Activated CD8-positive, alpha-beta T cell treated with anti-CD3 and anti-CD28 coated beads, Interleukin-2, amount 10 ng/mL, durations not matched to agents 7 days and 5 days (primary cell): ENCODE data around the gene CLDN9. TPM values are rescaled to one million over a fixed set of nuclear protein-coding genes. Genes with fewer than 3 reads are reported as not detected.

Experiments used
- ATAC-seq: fragments of 150-1000 bp; cut with Tn5 transposase; one replicate; pipeline ENCODE4 v1.10.0; 2021; ENCODE audit warnings: moderate library complexity
- CTCF ChIA-PET: fragments of 350-600 bp; sonication (Branson Sonifier 250); formaldehyde crosslinking; loops from one replicate; lab custom pipeline; 2021; ENCODE audit warnings: antibody characterized with exemption; lab: Charles Lee
- POLR2A ChIA-PET: fragments of 350-600 bp; sonication (Branson Sonifier 250); formaldehyde crosslinking; loops from one replicate; lab custom pipeline; 2021; ENCODE audit warnings: antibody characterized with exemption; lab: Charles Lee
- DNase-seq: peaks from one replicate; pipeline ENCODE4 v3.0.0-alpha.2; 2020
- H3K27ac Mint-ChIP-seq: one replicate; pipeline ENCODE4 v1.8.0; 2021; ENCODE audit warnings: mild to moderate bottlenecking, mixed read lengths
- H3K27me3 Mint-ChIP-seq: one replicate; pipeline ENCODE4 v1.8.0; 2021; ENCODE audit warnings: low read depth, mixed read lengths
- H3K36me3 Mint-ChIP-seq: one replicate; pipeline ENCODE4 v1.8.0; 2021; ENCODE audit warnings: low read depth, mixed read lengths
- H3K4me1 Mint-ChIP-seq: one replicate; pipeline ENCODE4 v1.8.0; 2021; ENCODE audit warnings: low read depth, mixed read lengths
- H3K4me3 Mint-ChIP-seq: one replicate; pipeline ENCODE4 v1.8.0; 2021; ENCODE audit warnings: mild to moderate bottlenecking, mixed read lengths
- H3K9me3 Mint-ChIP-seq: one replicate; pipeline ENCODE4 v1.8.0; 2022; ENCODE audit warnings: mixed read lengths; ENCODE audit not compliant: insufficient read depth
- total RNA-seq, 2 experiments: library from RNA; stranded (reverse); gene quantifications; one replicate each; pipeline ENCODE4 v1.2.3, GENCODE V29; 2021

Gene CLDN9
- total RNA-seq, 2 experiments from 2014 or later: 0.16 TPM; not detected in 1

DNA sequence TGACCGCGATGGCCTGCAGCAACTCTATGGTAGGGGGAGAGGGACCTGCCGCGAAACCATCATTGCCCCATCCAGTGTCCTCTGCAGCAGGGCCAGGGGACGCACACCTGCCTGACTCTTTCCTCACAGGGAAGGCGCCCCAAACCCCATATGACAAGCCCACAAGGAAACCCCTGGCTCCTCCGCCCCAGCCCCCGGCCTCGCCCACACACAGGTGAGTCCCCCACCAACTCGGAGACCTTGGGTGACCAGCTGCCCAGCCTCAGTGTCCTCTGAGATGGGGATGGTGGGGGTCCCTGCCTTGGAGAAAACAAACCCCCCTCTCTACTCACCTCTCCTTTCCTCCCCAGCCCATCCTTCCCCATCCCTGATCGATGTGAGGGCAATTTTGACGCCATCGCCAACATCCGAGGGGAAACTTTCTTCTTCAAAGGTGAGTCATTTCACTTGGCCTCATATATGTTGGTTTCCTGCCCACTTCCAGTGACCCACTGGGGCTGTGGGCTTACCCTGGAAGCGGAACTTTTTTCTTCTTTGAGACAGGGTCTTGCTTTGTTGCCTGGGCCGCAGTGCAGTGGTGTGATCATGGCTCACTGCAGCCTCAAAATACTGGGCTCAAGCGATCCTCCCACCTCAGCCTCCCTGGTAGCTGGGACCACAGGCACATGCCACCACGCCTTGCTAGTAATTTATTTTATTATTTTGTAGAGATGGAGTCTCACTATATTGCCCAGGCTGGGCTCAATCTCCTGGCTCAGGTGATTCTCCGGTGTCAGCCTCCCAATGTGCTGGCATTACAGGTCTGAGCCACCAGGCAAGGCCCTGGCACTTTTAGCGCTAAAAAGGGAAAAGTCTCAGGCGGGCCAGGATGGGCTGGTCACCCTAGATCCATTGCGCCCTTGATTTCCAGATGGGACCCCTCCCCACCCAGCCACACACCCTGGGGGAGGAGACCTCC is 44.7 kb downstream of the CLDN9 start:
- ATAC-seq (no peak), DNase-seq (no peak)
- Mint-ChIP-seq H3K27me3 (no peaks in the 10 kb centered on the region), H3K4me1 (peaks cover 70% of the 10 kb centered on the region), H3K36me3 (peaks cover 62% of the 10 kb centered on the region), H3K4me3 (peak overlapping the region; percentile 94), H3K9me3 (no peaks in the 10 kb centered on the region), H3K27ac (peak overlapping the region; percentile 95)
- ChIA-PET CTCF (interaction anchor here (0.9 to 3.7 kb wide), 29 partner anchors 8 to 400 kb away, joined by 3 to 230 read pairs (median 9); partner anchors contain the start of genes HCFC1R1, IL32, MMP25 and THOC6), POLR2A (interaction anchor here (0.9 to 4.3 kb wide), 8 partner anchors 8 to 68 kb away, joined by 3 to 19 read pairs (median 6); partner anchors contain the start of gene IL32)

DNA sequence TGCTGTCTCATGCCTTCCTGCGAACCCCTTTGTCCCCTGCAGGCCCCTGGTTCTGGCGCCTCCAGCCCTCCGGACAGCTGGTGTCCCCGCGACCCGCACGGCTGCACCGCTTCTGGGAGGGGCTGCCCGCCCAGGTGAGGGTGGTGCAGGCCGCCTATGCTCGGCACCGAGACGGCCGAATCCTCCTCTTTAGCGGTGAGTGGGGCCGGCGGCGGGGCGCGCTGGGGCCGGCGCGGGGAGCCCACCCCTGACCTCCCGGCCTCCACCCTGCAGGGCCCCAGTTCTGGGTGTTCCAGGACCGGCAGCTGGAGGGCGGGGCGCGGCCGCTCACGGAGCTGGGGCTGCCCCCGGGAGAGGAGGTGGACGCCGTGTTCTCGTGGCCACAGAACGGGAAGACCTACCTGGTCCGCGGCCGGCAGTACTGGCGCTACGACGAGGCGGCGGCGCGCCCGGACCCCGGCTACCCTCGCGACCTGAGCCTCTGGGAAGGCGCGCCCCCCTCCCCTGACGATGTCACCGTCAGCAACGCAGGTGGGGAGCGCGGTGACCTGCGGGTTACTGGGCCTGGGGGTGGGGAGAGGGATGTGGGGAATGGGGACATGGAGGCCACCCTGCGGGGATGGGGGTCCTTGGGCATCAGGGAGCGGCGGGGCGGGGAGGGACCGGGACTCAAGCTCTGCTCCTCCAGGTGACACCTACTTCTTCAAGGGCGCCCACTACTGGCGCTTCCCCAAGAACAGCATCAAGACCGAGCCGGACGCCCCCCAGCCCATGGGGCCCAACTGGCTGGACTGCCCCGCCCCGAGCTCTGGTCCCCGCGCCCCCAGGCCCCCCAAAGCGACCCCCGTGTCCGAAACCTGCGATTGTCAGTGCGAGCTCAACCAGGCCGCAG is 45.7 kb downstream of the CLDN9 start:
- Mint-ChIP-seq H3K9me3 (no peaks in the 10 kb centered on the region), H3K36me3 (peaks cover 61% of the 10 kb centered on the region), H3K27me3 (no peaks in the 10 kb centered on the region), H3K4me1 (peaks cover 71% of the 10 kb centered on the region), H3K27ac (peak overlapping the region; percentile 95), H3K4me3 (peak overlapping the region; percentile 94)
- CTCF ChIA-PET: interaction anchor here (0.6 to 3.7 kb wide), 37 partner anchors 10 to 399 kb away, joined by 3 to 230 read pairs (median 6); partner anchors contain the start of genes HCFC1R1, MMP25, THOC6 and TNFRSF12A
- DNase-seq: peak; percentile 81
- POLR2A ChIA-PET: interaction anchor here (0.7 to 4.3 kb wide), 15 partner anchors 9 to 108 kb away, joined by 3 to 27 read pairs (median 6); partner anchors contain the start of genes ZNF213 and ZSCAN10
- peak; percentile 56 for ATAC-seq

DNA sequence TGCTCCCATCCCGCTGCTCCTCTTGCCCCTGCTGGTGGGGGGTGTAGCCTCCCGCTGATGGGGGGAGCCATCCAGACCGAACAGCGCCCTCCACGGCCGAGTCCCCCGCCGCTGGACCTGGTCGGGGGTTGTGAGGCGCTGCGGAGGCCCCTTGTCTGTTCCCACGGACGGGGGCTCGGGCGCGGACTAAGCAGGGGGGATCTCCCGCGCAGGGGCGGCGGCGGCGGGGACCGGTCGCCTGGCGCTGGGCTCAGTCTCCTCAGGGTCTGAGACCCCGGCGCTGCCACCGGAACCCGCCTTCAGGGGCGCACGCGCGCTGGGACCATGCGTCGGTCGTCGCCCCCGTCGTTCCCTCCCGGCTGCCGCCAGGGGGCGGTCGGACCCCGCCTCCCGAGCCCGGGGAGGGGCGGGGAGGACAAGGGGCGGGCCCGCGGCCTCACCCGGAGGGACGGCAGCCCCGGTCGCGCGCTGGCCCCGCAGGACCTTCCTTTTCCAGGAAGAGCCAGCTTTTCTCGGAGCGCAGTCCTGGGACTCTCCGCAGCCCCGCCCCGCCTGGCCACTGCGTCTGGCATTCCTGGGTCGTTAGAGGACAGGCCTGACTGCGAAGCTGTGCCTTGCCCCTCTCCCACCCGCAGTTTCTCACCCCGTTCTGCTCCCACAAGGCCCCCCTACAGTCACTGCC is 46.5 kb downstream of the CLDN9 start:
- ChIA-PET POLR2A (interaction anchor here (0.8 to 4.3 kb wide), 18 partner anchors 8 to 107 kb away, joined by 3 to 27 read pairs (median 4); partner anchors contain the start of genes ZNF213 and ZSCAN10), CTCF (interaction anchor here (0.7 to 3.7 kb wide), 41 partner anchors 10 to 398 kb away, joined by 3 to 230 read pairs (median 6); partner anchors contain the start of genes HCFC1R1, MMP25, THOC6 and TNFRSF12A)
- ATAC-seq: peak; percentile 83
- peaks cover 56% of the 10 kb centered on the region for H3K36me3 Mint-ChIP-seq
- H3K4me1 Mint-ChIP-seq: peaks cover 71% of the 10 kb centered on the region
- no peaks in the 10 kb centered on the region for H3K27me3 Mint-ChIP-seq
- H3K27ac Mint-ChIP-seq: peak overlapping the region; percentile 94
- DNase-seq: peak; percentile 90
- H3K4me3 Mint-ChIP-seq: peak overlapping the region; percentile 94
- H3K9me3 Mint-ChIP-seq: no peaks in the 10 kb centered on the region

DNA sequence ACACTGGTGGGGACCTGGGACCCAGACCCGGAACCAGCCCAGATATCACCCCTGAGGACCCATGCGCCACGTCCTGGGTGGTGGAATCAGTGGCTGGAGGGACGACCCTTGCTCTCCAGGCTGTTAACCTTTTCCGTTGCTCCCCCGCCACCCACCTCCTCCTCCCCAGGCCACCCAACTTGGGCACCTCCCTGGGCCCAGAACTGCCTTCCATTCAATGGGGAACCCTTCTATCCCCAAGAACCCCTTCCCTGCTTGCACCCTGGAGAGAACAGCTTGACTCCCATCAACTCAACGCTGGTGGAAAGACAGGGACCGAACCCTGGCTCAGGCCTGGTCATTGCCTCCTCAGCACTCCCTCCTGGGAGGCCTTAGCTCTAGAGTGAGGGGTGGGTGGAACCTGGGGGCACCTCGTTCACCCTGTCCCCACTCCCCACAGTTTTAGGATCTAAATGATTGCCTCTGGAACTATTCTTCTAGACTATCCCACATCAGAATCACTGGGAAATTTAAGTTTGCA is 47.1 kb downstream of the CLDN9 start:
- CTCF ChIA-PET: interaction anchor here (0.7 to 3.7 kb wide), 19 partner anchors 10 to 108 kb away, joined by 3 to 230 read pairs (median 14); partner anchors contain the start of genes MMP25 and ZNF213
- ATAC-seq: no peak

DNA sequence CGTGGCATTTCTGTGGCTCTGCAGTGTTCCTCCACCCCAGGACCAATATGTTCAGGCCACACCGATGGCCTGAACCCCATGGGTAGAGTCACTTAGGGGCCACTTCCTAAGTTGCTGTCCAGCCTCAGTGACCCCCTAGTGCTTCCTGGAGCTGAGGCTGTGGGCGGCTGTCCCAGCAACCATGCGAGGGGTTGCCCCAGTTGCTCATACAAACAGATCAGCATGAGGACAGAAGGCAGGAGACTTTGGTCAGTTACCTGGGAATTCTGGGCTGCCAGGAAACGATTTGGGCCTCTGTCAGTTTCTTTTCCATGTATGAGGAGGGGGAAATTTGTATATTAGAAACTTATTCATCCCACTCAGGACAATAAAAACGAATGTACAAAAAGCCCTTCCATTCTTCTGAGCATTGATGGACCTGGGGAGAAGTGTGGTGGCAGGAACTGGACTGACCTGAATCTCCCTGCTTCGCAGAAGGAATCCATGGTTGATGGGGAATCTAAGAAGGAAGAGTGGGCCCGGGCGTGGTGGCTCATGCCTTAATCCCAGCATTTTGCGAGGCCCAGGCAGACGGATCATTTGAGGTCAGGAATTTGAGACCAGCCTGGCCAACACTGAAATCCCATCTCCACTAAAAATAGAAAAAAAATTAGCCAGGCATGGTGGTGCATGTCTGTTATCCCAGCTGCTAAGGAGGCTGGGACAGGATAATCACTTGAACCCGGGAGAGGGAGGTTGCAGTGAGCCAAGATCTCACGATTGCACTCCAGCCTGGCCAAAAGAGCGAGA is 47.8 kb downstream of the CLDN9 start:
- Mint-ChIP-seq H3K36me3 (peaks cover 47% of the 10 kb centered on the region), H3K4me3 (peak overlapping the region; percentile 77), H3K4me1 (peaks cover 72% of the 10 kb centered on the region), H3K9me3 (no peaks in the 10 kb centered on the region), H3K27ac (peak overlapping the region; percentile 91), H3K27me3 (no peaks in the 10 kb centered on the region)
- ChIA-PET CTCF (interaction anchor here (0.9 to 7.4 kb wide), 13 partner anchors 9 to 107 kb away, joined by 3 to 230 read pairs (median 29); partner anchors contain the start of genes MMP25 and ZNF213), POLR2A (interaction anchor here (1.0 to 2.5 kb wide), 7 partner anchors 9 to 98 kb away, joined by 3 to 27 read pairs (median 4); no protein-coding TSS in a partner anchor)
- ATAC-seq (no peak), DNase-seq (no peak)

More for the DNA sequence above, 47.1 kb downstream of the CLDN9 start:
- peaks cover 51% of the 10 kb centered on the region for H3K36me3 Mint-ChIP-seq
- no peaks in the 10 kb centered on the region for H3K27me3 Mint-ChIP-seq
- H3K9me3 Mint-ChIP-seq: no peaks in the 10 kb centered on the region
- H3K4me1 Mint-ChIP-seq: peaks cover 72% of the 10 kb centered on the region
- peak overlapping the region; percentile 77 for H3K4me3 Mint-ChIP-seq
- peak overlapping the region; percentile 91 for H3K27ac Mint-ChIP-seq
- DNase-seq: no peak
- POLR2A ChIA-PET: interaction anchor here (0.8 to 4.3 kb wide), 14 partner anchors 9 to 106 kb away, joined by 3 to 27 read pairs (median 4); partner anchors contain the start of gene ZSCAN10

DNA sequence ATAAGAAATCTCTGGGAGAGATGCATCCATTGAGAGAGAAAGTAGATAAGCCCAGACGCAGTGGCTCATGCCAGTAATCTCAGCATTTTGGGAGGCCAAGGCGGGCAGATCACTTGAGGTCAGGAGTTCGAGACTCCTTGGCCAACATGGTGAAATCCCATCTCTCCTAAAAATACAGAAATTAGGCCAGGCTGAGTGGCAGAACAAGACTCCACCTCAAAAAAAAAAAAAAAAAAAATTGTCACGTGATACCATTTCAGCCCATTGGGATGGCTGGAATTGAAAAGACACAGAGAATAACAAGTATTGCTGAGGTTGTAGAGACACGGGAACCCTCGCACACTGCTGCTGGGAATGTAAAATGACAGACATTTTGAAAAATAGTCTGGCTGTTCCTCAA is 49.8 kb downstream of the CLDN9 start:
- DNase-seq: no peak
- Mint-ChIP-seq H3K9me3 (no peaks in the 10 kb centered on the region), H3K36me3 (peaks cover 49% of the 10 kb centered on the region), H3K4me3 (no peak overlapping the region), H3K4me1 (peaks cover 63% of the 10 kb centered on the region), H3K27ac (no peak overlapping the region), H3K27me3 (no peaks in the 10 kb centered on the region)
- no peak for ATAC-seq
- POLR2A ChIA-PET: interaction anchor here (6.3 kb wide), 1 partner anchor 14 kb away, joined by 68 read pairs; no protein-coding TSS in a partner anchor
- CTCF ChIA-PET: interaction anchor here (0.8 to 7.4 kb wide), 7 partner anchors 13 to 67 kb away, joined by 3 to 74 read pairs (median 7); no protein-coding TSS in a partner anchor

DNA sequence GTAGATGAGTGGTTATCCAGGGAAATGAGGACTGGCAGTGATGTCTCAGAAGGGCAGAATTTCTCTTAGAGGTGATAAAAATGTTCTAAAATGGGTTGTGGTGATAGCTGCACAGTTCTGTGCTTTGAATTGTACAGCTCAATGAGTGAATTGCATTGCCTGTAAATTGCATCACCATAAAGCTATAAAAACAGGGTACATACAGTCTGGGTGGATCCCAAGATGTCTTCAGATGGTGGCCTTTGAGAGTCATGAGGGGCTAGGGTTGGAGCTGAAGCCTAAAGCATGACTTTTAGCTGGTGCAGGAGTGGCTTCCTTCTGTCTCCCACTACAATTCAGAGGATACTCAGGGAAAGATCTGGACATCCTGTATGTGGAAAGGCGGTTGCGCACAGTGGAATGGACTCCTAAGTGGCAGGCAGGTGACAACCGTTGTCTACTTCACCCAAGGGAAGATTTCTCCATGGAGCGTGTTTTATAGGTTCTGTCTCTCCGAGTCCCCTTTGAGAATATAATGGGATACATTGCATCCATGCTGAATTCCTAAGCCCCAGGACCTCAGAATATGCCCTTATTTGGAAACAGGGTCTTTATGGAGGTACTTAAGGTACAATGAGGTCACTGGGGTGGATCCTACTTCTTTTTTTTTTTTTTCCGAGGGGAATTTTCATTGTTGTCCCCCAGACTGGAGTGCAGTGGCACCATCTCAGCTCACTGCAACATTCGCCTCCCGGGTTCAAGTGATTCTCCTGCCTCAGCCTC is 51.1 kb downstream of the CLDN9 start:
- Mint-ChIP-seq H3K4me1 (peaks cover 70% of the 10 kb centered on the region), H3K27ac (peak overlapping the region; percentile 77), H3K27me3 (no peaks in the 10 kb centered on the region), H3K36me3 (peaks cover 54% of the 10 kb centered on the region), H3K9me3 (no peaks in the 10 kb centered on the region), H3K4me3 (peak overlapping the region; percentile 100)
- ATAC-seq (no peak), DNase-seq (no peak)
- POLR2A ChIA-PET: interaction anchor here (0.7 to 6.3 kb wide), 3 partner anchors 13 to 66 kb away, joined by 3 to 68 read pairs (median 3); no protein-coding TSS in a partner anchor
- CTCF ChIA-PET: interaction anchor here (0.9 to 7.4 kb wide), 12 partner anchors 12 to 95 kb away, joined by 3 to 74 read pairs (median 6); no protein-coding TSS in a partner anchor
